ENCODE data around the gene CABP1. TPM values are rescaled to one million over a fixed set of nuclear protein-coding genes. Genes with fewer than 3 reads are reported as not detected.
"Not testable (repeated sequence)": the region's sequence is repeated elsewhere in the genome, so short reads cannot be mapped to it uniquely, and the experiment has no call there.

The CABP1 gene
- total RNA-seq, 1 experiment from 2014 or later: not detected

DNA sequence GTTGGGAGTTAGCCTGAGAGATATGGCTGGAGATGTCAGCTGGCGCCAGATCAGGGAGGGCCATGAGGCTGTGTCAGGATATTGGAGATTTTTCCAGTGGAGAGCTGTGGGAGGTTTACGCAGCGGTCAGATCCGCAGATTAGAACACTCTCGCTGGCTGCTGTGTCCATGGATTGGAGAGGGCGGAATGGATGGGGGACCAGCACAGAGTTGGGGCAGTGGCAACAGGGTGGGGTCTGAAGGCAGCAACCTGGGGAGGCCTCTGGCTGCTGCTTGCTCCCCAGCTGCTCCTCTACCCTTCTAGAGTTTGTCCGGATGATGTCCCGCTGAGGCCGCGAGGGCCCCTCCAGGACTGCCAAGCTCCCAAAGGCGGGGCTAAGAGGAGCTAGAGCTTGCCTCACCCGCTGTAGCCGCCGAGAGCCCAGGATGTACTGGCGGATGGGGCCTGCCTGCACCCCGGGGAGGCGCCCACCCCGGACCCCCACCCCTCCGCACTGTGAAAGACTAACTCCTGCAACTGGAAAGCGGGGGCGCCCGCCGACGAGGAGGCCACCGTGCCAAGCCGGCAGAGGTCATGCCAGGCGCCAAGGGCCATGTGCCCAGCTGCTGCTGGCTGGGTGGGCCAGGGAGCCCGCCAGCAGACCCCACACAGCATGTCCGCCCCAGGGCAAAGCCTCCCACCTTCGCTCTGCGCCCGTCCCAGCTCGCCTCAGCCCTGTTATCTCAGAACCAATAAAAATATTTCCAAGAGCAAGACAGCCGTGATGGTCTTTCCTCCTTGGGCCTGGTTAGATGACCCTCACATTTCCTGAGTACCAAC, 26.4 kb downstream of the CABP1 start:
- DNase-seq: no peak
- Histone ChIP-seq H3K36me3 (ENCODE audit: low read depth) (no peaks in the 10 kb centered on the region), H4K20me1 (ENCODE audit: insufficient read depth) (no peaks in the 10 kb centered on the region), H2AFZ (no peak overlapping the region), H3K4me3 (no peak overlapping the region), H3F3A (ENCODE audit: insufficient read depth, low read depth) (no peaks in the 10 kb centered on the region), H3K27me3 (ENCODE audit: insufficient read depth, low read depth) (peaks cover under 1% of the 10 kb centered on the region; the same call in 1 of the 2 replicates), H3K4me1 (replicated peaks; ENCODE audit: insufficient read depth) (no peaks in the 10 kb centered on the region), H3K9me2 (ENCODE audit: insufficient read depth) (no peaks in the 10 kb centered on the region), H3K4me2 (no peak overlapping the region), H3K27ac (no peak overlapping the region), H3K79me2 (ENCODE audit: low read depth) (no peaks in the 10 kb centered on the region), H3K9me3 (ENCODE audit: insufficient read depth, low read depth) (no peaks in the 10 kb centered on the region)
- ChIA-PET POLR2A (ENCODE audit: unreplicated experiment) (no interaction called here), CTCF (no interaction called here)
- TF ChIP-seq, protein P1, sequence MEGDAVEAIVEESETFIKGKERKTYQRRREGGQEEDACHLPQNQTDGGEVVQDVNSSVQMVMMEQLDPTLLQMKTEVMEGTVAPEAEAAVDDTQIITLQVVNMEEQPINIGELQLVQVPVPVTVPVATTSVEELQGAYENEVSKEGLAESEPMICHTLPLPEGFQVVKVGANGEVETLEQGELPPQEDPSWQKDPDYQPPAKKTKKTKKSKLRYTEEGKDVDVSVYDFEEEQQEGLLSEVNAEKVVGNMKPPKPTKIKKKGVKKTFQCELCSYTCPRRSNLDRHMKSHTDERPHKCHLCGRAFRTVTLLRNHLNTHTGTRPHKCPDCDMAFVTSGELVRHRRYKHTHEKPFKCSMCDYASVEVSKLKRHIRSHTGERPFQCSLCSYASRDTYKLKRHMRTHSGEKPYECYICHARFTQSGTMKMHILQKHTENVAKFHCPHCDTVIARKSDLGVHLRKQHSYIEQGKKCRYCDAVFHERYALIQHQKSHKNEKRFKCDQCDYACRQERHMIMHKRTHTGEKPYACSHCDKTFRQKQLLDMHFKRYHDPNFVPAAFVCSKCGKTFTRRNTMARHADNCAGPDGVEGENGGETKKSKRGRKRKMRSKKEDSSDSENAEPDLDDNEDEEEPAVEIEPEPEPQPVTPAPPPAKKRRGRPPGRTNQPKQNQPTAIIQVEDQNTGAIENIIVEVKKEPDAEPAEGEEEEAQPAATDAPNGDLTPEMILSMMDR (conservative IDR thresholded peaks at IDR 0.05): no peak
- TF ChIP-seq EZH2 (IDR thresholded peaks at IDR 0.05; ENCODE audit: low read depth): no peak
- no TSS peak for BruUV-seq (replicated peaks)
- intact Hi-C loops (cut with micrococcal nuclease; ENCODE audit: unreplicated experiment): no loop called here

- no peaks in the 10 kb centered on the region for H3F3A ChIP-seq (ENCODE audit: insufficient read depth, low read depth)
- H3K4me3 ChIP-seq: no peak overlapping the region
- no TSS peak for BruUV-seq (replicated peaks)
- H3K9me3 ChIP-seq (ENCODE audit: insufficient read depth, low read depth): no peaks in the 10 kb centered on the region
- TF ChIP-seq, protein P1 (conservative IDR thresholded peaks at IDR 0.05): no peak
- no peak for TF ChIP-seq EZH2 (IDR thresholded peaks at IDR 0.05; ENCODE audit: low read depth)
- H3K4me2 ChIP-seq: no peak overlapping the region
- DNase-seq: no peak
- POLR2A ChIA-PET (ENCODE audit: unreplicated experiment): no interaction called here
- no peak overlapping the region for H3K27ac ChIP-seq
- no peak overlapping the region for H2AFZ ChIP-seq
- no peaks in the 10 kb centered on the region for H3K79me2 ChIP-seq (ENCODE audit: low read depth)
- no peaks in the 10 kb centered on the region for H4K20me1 ChIP-seq (ENCODE audit: insufficient read depth)
- H3K9me2 ChIP-seq (ENCODE audit: insufficient read depth): no peaks in the 10 kb centered on the region
- intact Hi-C loops (cut with micrococcal nuclease; ENCODE audit: unreplicated experiment): no loop called here
- CTCF ChIA-PET: interaction anchor here (0.6 to 1.0 kb wide), 2 partner anchors 19 to 65 kb away, joined by 3 to 4 read pairs; no protein-coding TSS in a partner anchor
- no peaks in the 10 kb centered on the region for H3K4me1 ChIP-seq (replicated peaks; ENCODE audit: insufficient read depth)
- H3K27me3 ChIP-seq (ENCODE audit: insufficient read depth, low read depth): no peaks in the 10 kb centered on the region
- H3K36me3 ChIP-seq (ENCODE audit: low read depth): no peaks in the 10 kb centered on the region
These were observed 27.9 kb downstream of the CABP1 start for GRCh38 chr12:120668091-120668867.

GRCh38 chr12:120668868-120669840, 28.7 kb downstream of the CABP1 start:
- Histone ChIP-seq H3K9me3 (ENCODE audit: insufficient read depth, low read depth) (no peaks in the 10 kb centered on the region), H3K27ac (no peak overlapping the region), H3K4me1 (replicated peaks; ENCODE audit: insufficient read depth) (no peaks in the 10 kb centered on the region), H2AFZ (no peak overlapping the region), H3K4me3 (no peak overlapping the region), H3K27me3 (ENCODE audit: insufficient read depth, low read depth) (no peaks in the 10 kb centered on the region), H4K20me1 (ENCODE audit: insufficient read depth) (no peaks in the 10 kb centered on the region), H3K36me3 (ENCODE audit: low read depth) (no peaks in the 10 kb centered on the region), H3K4me2 (0 out of 2 replicates have a peak overlapping the region, but pooled peaks have one; percentile 19), H3K9me2 (ENCODE audit: insufficient read depth) (no peaks in the 10 kb centered on the region), H3K79me2 (ENCODE audit: low read depth) (no peaks in the 10 kb centered on the region), H3F3A (ENCODE audit: insufficient read depth, low read depth) (no peaks in the 10 kb centered on the region)
- peak in 1 of 2 experiments; percentile 21 for DNase-seq
- intact Hi-C loops (cut with micrococcal nuclease; ENCODE audit: unreplicated experiment): no loop called here
- TF ChIP-seq EZH2 (IDR thresholded peaks at IDR 0.05; ENCODE audit: low read depth): no peak
- TF ChIP-seq, protein P1 (conservative IDR thresholded peaks at IDR 0.05): no peak
- no TSS peak for BruUV-seq (replicated peaks)
- ChIA-PET CTCF (interaction anchor here (0.7 kb wide), 2 partner anchors 28 to 291 kb away, joined by 3 to 5 read pairs; partner anchors contain the start of gene CABP1), POLR2A (ENCODE audit: unreplicated experiment) (no interaction called here)

DNA sequence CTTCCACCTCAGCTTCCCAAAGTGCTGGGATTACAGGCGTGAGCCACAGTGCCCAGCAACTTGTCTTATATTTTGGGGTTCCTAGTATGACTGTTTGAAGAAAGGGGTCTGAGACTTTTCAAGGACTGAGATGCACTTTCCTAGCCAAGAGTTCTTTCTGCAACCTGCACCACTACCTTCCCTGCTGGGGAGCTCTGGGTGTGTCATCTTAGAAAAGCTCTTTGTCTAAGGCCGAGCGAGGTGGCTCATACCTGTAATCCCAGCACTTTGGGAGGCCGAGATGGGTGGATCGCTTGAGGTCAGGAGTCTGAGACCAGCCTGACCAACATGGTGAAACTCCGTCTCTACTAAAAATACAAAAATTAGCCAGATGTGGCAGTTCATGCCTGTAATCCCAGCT, 29.8 kb downstream of the CABP1 start:
- ChIA-PET CTCF (interaction anchor here (0.7 kb wide), 1 partner anchor 292 kb away, joined by 5 read pairs; no protein-coding TSS in a partner anchor), POLR2A (ENCODE audit: unreplicated experiment) (interaction anchor here (0.6 kb wide), 1 partner anchor 842 kb away, joined by 6 read pairs; no protein-coding TSS in a partner anchor)
- not testable (repeated sequence) for H3K27ac ChIP-seq; H3K27me3 ChIP-seq (ENCODE audit: insufficient read depth, low read depth); H4K20me1 ChIP-seq (ENCODE audit: insufficient read depth); DNase-seq; H3F3A ChIP-seq (ENCODE audit: insufficient read depth, low read depth); H3K9me2 ChIP-seq (ENCODE audit: insufficient read depth); H2AFZ ChIP-seq; H3K79me2 ChIP-seq (ENCODE audit: low read depth); H3K4me2 ChIP-seq; H3K9me3 ChIP-seq (ENCODE audit: insufficient read depth, low read depth); H3K4me3 ChIP-seq; H3K4me1 ChIP-seq (replicated peaks; ENCODE audit: insufficient read depth); H3K36me3 ChIP-seq (ENCODE audit: low read depth); BruUV-seq (replicated peaks)
- intact Hi-C loops (cut with micrococcal nuclease; ENCODE audit: unreplicated experiment): loop anchor here (5.0 kb wide), 1 partner anchor 362 kb away; no protein-coding TSS in a partner anchor
